Thyroid gland (tissue), 4 donors: ENCODE results near the gene GDF15.

ENCODE experiments used
- POLR2A ChIP-seq, 2 donors: fragments of 450-650 bp; IDR thresholded peaks; one replicate each; pipeline ENCODE4 v1.6.1; 2017; ENCODE audit warnings: antibody characterized with exemption in 2 of 2, mild to moderate bottlenecking in 2 of 2, moderate library complexity in 1 of 2
- TF ChIP-seq, protein P1 (sequence below), 6 experiments: fragments of 200-600 bp in 3 of 6; fragments of 450-650 bp in 3 of 6; sonication (generic) in 3 of 6; IDR thresholded peaks; one replicate each; pipeline ENCODE4 v1.5.1; 2016 to 2019; ENCODE audit warnings: antibody characterized with exemption in 6 of 6, mild to moderate bottlenecking in 2 of 6, inconsistent platforms in 1 of 6, moderate library complexity in 1 of 6

DNA sequence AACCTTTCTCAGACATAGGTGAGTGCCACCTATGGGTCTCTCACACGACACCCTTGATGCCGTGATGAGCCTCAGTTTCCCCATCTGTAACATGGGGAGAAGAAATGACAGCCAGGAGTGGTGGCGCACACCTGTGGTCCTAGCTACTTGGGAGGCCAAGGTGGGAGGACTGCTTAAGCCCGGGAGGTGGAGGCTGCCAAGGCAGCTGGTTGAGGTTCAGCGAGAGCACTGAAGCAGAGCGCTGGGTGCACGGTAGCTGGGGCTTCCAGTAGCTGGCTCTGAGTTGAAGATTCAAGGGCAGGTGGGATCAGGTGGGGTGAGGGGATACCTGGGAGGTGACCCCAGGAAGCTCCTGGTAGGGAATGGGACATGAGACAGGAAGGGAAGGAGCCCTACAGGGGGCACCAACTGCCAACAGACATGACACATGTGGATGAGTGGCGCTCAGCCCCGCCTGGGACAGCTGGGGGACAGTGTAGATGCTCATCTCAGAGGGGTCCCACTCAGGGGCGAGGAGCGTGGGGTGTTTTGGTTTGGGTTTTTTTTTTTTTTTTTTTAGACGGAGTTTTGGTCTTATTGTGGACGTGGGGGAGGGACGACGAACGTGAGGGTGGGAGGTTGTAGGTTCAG lies 26.8 kb downstream of the GDF15 start:
- TF ChIP-seq, protein P1, sequence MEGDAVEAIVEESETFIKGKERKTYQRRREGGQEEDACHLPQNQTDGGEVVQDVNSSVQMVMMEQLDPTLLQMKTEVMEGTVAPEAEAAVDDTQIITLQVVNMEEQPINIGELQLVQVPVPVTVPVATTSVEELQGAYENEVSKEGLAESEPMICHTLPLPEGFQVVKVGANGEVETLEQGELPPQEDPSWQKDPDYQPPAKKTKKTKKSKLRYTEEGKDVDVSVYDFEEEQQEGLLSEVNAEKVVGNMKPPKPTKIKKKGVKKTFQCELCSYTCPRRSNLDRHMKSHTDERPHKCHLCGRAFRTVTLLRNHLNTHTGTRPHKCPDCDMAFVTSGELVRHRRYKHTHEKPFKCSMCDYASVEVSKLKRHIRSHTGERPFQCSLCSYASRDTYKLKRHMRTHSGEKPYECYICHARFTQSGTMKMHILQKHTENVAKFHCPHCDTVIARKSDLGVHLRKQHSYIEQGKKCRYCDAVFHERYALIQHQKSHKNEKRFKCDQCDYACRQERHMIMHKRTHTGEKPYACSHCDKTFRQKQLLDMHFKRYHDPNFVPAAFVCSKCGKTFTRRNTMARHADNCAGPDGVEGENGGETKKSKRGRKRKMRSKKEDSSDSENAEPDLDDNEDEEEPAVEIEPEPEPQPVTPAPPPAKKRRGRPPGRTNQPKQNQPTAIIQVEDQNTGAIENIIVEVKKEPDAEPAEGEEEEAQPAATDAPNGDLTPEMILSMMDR (IDR thresholded peaks at IDR 0.05), result no peak
- no peak for TF ChIP-seq POLR2A (IDR thresholded peaks at IDR 0.05)
